GM12878 (cell line): ENCODE results near the gene ATP5PD. TPM values are rescaled to one million over a fixed set of nuclear protein-coding genes. Genes with fewer than 3 reads are reported as not detected.

ENCODE experiments used
- ATAC-seq: fragments of 200-7000 bp; cut with Tn5 transposase; 3 replicates; pipeline ENCODE4 v1.9.1; 2020; ENCODE audit warnings: mild to moderate bottlenecking, moderate library complexity
- BruUV-seq: library from RNA; stranded (reverse); fragments of 400-500 nt; replicated peaks from 2 replicates; lab custom pipeline; 2021; lab: Mats Ljungman, UMichigan
- CTCF ChIA-PET: fragments of 300-600 bp; sonication (Branson Sonifier 250); formaldehyde crosslinking; extraction: SDS; loops from one replicate; lab custom pipeline; 2021; ENCODE audit warnings: inconsistent platforms; lab: Yijun Ruan, JAX
- POLR2A ChIA-PET: fragments of 350-600 bp; formaldehyde crosslinking; extraction: SDS; loops from one replicate; lab custom pipeline; 2021; ENCODE audit warnings: inconsistent platforms; lab: Charles Lee
- RAD21 ChIA-PET: fragments of 300-600 bp; sonication (Branson Sonifier 250); formaldehyde crosslinking; loops from one replicate; lab custom pipeline; 2023; ENCODE audit warnings: antibody characterized with exemption; ENCODE audit not compliant: unreplicated experiment; lab: Charles Lee
- SMC1A ChIA-PET: fragments of 300-600 bp; sonication (Branson Sonifier 250); formaldehyde crosslinking; loops from one replicate; lab custom pipeline; 2023; ENCODE audit not compliant: unreplicated experiment, uncharacterized antibody; lab: Charles Lee
- DNase-seq: peaks from one replicate; pipeline ENCODE4 v3.0.0-alpha.2; 2011; ENCODE audit warnings: low read depth, low spot score
- FAIRE-seq: peaks from 3 replicates; lab custom pipeline; 2011; peaks lifted over from hg19 to GRCh38; lab: Jason Lieb, UNC
- H2AFZ ChIP-seq: 2 replicates; pipeline ENCODE4 v1.6.0; 2011; ENCODE audit warnings: low read depth, low read length, control low read depth; ENCODE audit not compliant: control insufficient read depth
- H3K27ac ChIP-seq: 2 replicates; pipeline ENCODE4 v1.5.1; 2011; ENCODE audit warnings: control low read depth; ENCODE audit not compliant: control insufficient read depth, insufficient read depth
- H3K27me3 ChIP-seq, 2 experiments: replicated peaks in 1 of 2; 2 replicates each; pipeline versions ENCODE4 v1.6.0 to v1.6.1; 2011; ENCODE audit warnings: low read length in 1 of 2; ENCODE audit not compliant: control insufficient read depth in 2 of 2, insufficient read depth in 2 of 2
- H3K36me3 ChIP-seq, 2 experiments: 2 replicates each; pipeline ENCODE4 v1.5.1; 2011; ENCODE audit warnings: low read length in 1 of 2; ENCODE audit not compliant: control insufficient read depth in 2 of 2, insufficient read depth in 2 of 2
- H3K4me1 ChIP-seq: 2 replicates; pipeline ENCODE4 v1.6.1; 2011; ENCODE audit warnings: mild to moderate bottlenecking, low read length, moderate library complexity, mixed read lengths; ENCODE audit not compliant: control insufficient read depth, insufficient read depth
- H3K4me2 ChIP-seq: 2 replicates; pipeline ENCODE4 v1.6.0; 2011; ENCODE audit warnings: control low read depth; ENCODE audit not compliant: control insufficient read depth, insufficient read depth
- H3K4me3 ChIP-seq: fragments of 200-600 bp; sonication (generic); 2 replicates; pipeline ENCODE4 v1.5.1; 2016
- H3K79me2 ChIP-seq: 2 replicates; pipeline ENCODE4 v1.6.0; 2011; ENCODE audit warnings: low read length; ENCODE audit not compliant: control insufficient read depth, insufficient read depth
- H3K9ac ChIP-seq: 2 replicates; pipeline ENCODE4 v1.8.0; 2011; ENCODE audit warnings: low read length, control low read depth, mixed read lengths; ENCODE audit not compliant: control insufficient read depth, insufficient read depth
- H3K9me3 ChIP-seq: replicated peaks from 3 replicates; pipeline ENCODE4 v1.5.1; 2011; ENCODE audit warnings: mild to moderate bottlenecking, low read length; ENCODE audit not compliant: control insufficient read depth, insufficient read depth
- H4K20me1 ChIP-seq: 2 replicates; pipeline ENCODE4 v1.6.0; 2011; ENCODE audit not compliant: control insufficient read depth, insufficient read depth
- BCL11A ChIP-seq: IDR thresholded peaks from 2 replicates; pipeline ENCODE4 v1.6.1; 2011; ENCODE audit warnings: low read depth, low read length
- BMI1 ChIP-seq: fragments of 450-650 bp; IDR thresholded peaks from 2 replicates; pipeline ENCODE4 v1.6.1; 2016; ENCODE audit warnings: mild to moderate bottlenecking, moderate library complexity, borderline replicate concordance
- BRCA1 ChIP-seq: IDR thresholded peaks from 2 replicates; pipeline ENCODE4 v1.6.1; 2011; ENCODE audit warnings: low read depth, low read length, improper control_type of control experiment
- CBFB ChIP-seq: IDR thresholded peaks from 2 replicates; pipeline ENCODE4 v1.6.1; 2016; ENCODE audit warnings: antibody characterized with exemption, low read depth
- HDAC6 ChIP-seq: fragments of 200-600 bp; sonication (generic); IDR thresholded peaks from one replicate; pipeline ENCODE4 v1.8.0; 2017; ENCODE audit warnings: antibody characterized with exemption; ENCODE audit not compliant: unreplicated experiment
- IKZF1 ChIP-seq: fragments of 450-650 bp; conservative IDR thresholded peaks from 2 replicates; pipeline ENCODE4 v1.6.1; 2017; ENCODE audit warnings: antibody characterized with exemption, mild to moderate bottlenecking
- IRF3 ChIP-seq: fragments of 450-650 bp; IDR thresholded peaks from 2 replicates; pipeline ENCODE4 v1.6.1; 2014; ENCODE audit warnings: mild to moderate bottlenecking
- JUNB ChIP-seq: IDR thresholded peaks from 2 replicates; pipeline ENCODE4 v1.6.1; 2016; ENCODE audit warnings: antibody characterized with exemption, mild to moderate bottlenecking
- MTA2 ChIP-seq: fragments of 450-650 bp; IDR thresholded peaks from 2 replicates; pipeline ENCODE4 v1.6.1; 2016; ENCODE audit warnings: low read depth, mild to moderate bottlenecking, moderate library complexity
- MTA3 ChIP-seq: IDR thresholded peaks from 2 replicates; pipeline ENCODE4 v1.6.1; 2012; ENCODE audit warnings: low read length, inconsistent platforms, borderline replicate concordance
- PKNOX1 ChIP-seq: fragments of 450-650 bp; IDR thresholded peaks from 2 replicates; pipeline ENCODE4 v1.6.1; 2016; ENCODE audit warnings: mild to moderate bottlenecking
- RELB ChIP-seq: fragments of 450-650 bp; IDR thresholded peaks from 2 replicates; pipeline ENCODE4 v1.6.1; 2017; ENCODE audit warnings: low read depth, mild to moderate bottlenecking, moderate library complexity
- TCF7 ChIP-seq: IDR thresholded peaks from 2 replicates; pipeline ENCODE4 v1.6.1; 2014; ENCODE audit warnings: antibody characterized with exemption, borderline replicate concordance
- ZNF384 ChIP-seq: IDR thresholded peaks from 2 replicates; pipeline ENCODE4 v1.6.1; 2012; ENCODE audit warnings: low read depth, mild to moderate bottlenecking, low read length, improper control_type of control experiment, borderline replicate concordance
- ZSCAN29 ChIP-seq: fragments of 450-650 bp; IDR thresholded peaks from 2 replicates; pipeline ENCODE4 v1.6.1; 2017; ENCODE audit warnings: mild to moderate bottlenecking, moderate library complexity
- WGBS: methylation state at CpG from one replicate; pipeline ENCODE4 v1.1.6; 2016; ENCODE audit warnings: low lambda C conversion rate; ENCODE audit not compliant: insufficient replicate concordance, insufficient coverage; ENCODE audit errors: missing lambda C conversion rate; 5-methylcytosine and 5-hydroxymethylcytosine counted together
- in situ Hi-C: fragments of 300-500 bp; cut with MboI; formaldehyde crosslinking; loops from 9 replicates; pipeline ENCODE4 v1.14.3; 2018; ENCODE audit warnings: mixed read lengths
- intact Hi-C: fragments of 100-400 bp; cut with micrococcal nuclease; formaldehyde crosslinking; loops from one replicate; pipeline ENCODE4 v1.14.2; 2022; ENCODE audit not compliant: unreplicated experiment
- polyA plus RNA-seq, 11 experiments: library from polyadenylated mRNA; depleted of rRNA in 4 of 11; unstranded in 6 of 11; stranded (reverse) in 5 of 11; fragments of >200 nt; fragmentation: Nextera tagmentation in 4 of 11; fragmentation: Illumina TruSeq in 1 of 11; extraction: Ambion mirVana in 4 of 11; extraction: Trizol in 1 of 11; gene quantifications; 1 replicate in 1 of 11; 2 replicates in 10 of 11; pipeline versions ENCODE4 v1.2.1 to v1.2.3, GENCODE V29; 2011 to 2016; ENCODE audit warnings: inconsistent platforms in 2 of 11, missing spikeins in 2 of 11, low read depth in 1 of 11
- total RNA-seq, 4 experiments: library from RNA; depleted of rRNA in 3 of 4; stranded (reverse); fragments of >200 nt in 3 of 4; fragmentation: Illumina TruSeq in 1 of 4; extraction: Trizol in 1 of 4; gene quantifications; 2 replicates each; pipeline versions ENCODE4 v1.2.1 to v1.2.3, GENCODE V29; 2013 to 2021

Gene ATP5PD
- total and polyA plus RNA-seq, 10 of the 15 experiments (the other 5 are each of a cell fraction or from before 2014, with no cell fraction given) = 172 to 772 (median 321) TPM

- 0 out of 2 replicates have a peak, but pooled peaks cover 4% of the 10 kb centered on the region for H3K4me1 ChIP-seq
- no peak overlapping the region for H3K4me3 ChIP-seq
- BruUV-seq = no TSS peak
- peaks cover 4 to 13% of the 10 kb centered on the region in 2 experiments; a peak in 3 of 4 replicates for H3K36me3 ChIP-seq
- no peak overlapping the region for H3K4me2 ChIP-seq
- H3K9ac ChIP-seq = no peak overlapping the region
- POLR2A ChIA-PET = no interaction called here
- H3K9me3 ChIP-seq = no peaks in the 10 kb centered on the region
- in situ Hi-C loops = no loop called here
- no peaks in the 10 kb centered on the region for H3K27me3 ChIP-seq
- intact Hi-C loops = loop anchor here (10.0 kb wide), 1 partner anchor 72 kb away; no protein-coding TSS in a partner anchor
- H4K20me1 ChIP-seq = no peaks in the 10 kb centered on the region
- FAIRE-seq (no peak), ATAC-seq (no peak), DNase-seq (no peak)
- CTCF ChIA-PET = interaction anchor here (0.6 to 3.4 kb wide), 2 partner anchors 75 to 84 kb away, joined by 3 to 23 read pairs; no protein-coding TSS in a partner anchor
- WGBS = 89% methylated on average over 26 of the region's 27 CpGs
- no peak for TF ChIP-seq ZSCAN29
- no peak for TF ChIP-seq MTA2
- TF ChIP-seq BMI1 = no peak
- no peak for TF ChIP-seq JUNB
- no peak for TF ChIP-seq CBFB
- TF ChIP-seq IKZF1 = no peak
- TF ChIP-seq RELB = no peak
- no peak for TF ChIP-seq BCL11A
- TF ChIP-seq BRCA1 = no peak
- TF ChIP-seq TCF7 = no peak
- TF ChIP-seq PKNOX1 = no peak
- TF ChIP-seq MTA3 = no peak
- TF ChIP-seq ZNF384 = no peak
- TF ChIP-seq HDAC6 = no peak
- no peak for TF ChIP-seq IRF3
- RAD21 ChIA-PET = no interaction called here
- no peaks in the 10 kb centered on the region for H3K79me2 ChIP-seq
- no peak overlapping the region for H2AFZ ChIP-seq
- no peak overlapping the region for H3K27ac ChIP-seq
- SMC1A ChIA-PET = no interaction called here
These were observed 10.0 kb downstream of the ATP5PD start for GRCh38 chr17:75036643-75037268.
